Epidermal melanocyte (primary cell): Measurements from ENCODE around the gene GTF2IRD1.
"Not testable (repeated sequence)": the region's sequence is repeated elsewhere in the genome, so short reads cannot be mapped to it uniquely, and the experiment has no call there.

Source experiments
- DNase-seq: peaks from one replicate; pipeline ENCODE4 v3.0.0; 2011; ENCODE audit warnings: low spot score; ENCODE audit not compliant: insufficient read length

GTF2IRD1 gene

DNA sequence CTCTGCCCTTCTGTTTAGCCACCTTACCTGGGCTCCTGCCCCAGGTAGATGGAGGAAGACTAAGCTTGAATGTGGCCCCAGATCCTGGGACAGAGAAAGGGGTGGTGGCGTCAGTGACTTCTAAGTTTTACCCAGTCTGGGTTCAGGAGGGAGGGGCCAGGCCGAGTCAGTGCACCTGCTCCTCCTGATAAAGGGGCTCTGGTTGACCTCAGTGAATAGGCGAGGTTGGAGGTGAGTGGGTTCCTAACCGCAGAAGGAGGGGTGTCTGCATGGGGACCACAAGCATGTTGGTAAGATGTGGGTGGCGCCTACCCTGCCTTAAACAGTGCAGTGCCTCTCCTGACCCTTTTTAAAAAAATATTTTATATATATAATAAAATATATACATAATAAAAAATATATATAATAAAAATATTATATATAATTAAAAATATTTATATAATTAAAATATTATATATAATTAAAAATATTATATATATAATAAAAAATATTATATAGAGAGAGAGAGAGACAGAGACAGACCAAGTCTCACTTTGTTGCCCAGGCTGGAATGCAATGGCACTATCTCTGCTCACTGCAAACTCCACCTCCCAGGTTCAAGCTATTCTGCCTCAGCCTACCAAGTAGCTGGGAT, 106.5 kb downstream of the GTF2IRD1 start:
- no peak for DNase-seq

DNA sequence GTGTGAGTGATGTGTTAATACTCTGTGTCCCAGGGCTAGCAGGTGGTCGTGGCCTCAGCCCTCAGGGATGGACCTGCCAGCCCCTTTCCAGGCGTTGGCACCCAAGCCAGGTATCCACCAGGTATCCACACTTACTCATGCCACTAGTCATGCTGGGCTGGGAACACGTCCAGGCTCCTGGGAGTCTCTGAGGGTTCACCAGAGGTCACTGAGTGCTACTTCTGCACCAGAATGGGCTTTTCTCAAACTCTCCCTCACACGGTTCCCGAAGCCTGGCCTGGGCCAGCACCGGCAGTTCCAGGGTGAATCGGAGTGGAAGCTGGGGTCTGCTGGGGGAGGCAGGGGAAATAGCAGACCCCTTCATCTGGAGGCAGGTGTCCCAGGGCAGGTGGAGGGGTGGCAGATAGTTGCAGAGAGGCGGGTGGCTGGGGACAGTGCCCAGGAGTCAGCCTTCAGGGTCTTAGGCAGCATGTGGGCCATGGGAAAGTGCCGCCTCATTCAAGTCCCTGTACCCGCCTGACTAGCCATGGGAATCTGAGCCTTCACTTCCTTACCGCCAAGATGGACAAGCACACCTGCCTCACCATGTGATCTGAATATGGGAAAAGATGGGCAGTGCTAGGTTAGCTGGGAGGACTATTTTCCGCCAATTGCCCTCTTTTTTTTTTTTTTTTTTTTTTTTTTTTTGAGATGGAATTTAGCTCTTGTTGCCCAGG, 108.3 kb downstream of the GTF2IRD1 start:
- no peak for DNase-seq

DNA sequence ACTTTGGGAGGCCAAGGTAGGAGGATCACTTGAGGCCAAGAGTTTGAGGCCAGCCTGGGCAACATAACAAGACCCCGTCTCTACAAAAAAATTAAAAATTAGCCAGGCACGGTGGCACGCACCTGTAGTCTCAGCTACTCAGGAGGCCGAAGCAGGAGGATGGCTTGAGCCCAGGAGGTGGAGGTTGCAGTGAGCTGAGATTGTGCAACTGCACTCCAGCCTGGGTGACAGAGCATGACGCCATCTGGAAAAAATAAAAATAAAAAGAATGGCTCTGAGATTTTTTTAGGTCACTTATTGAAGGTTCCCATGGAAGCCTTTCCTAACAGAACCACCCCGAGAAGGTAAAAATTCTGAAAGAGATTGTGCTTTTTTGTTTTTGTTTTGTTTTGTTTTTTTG, 109.9 kb downstream of the GTF2IRD1 start:
- DNase-seq: not testable (repeated sequence)

DNA sequence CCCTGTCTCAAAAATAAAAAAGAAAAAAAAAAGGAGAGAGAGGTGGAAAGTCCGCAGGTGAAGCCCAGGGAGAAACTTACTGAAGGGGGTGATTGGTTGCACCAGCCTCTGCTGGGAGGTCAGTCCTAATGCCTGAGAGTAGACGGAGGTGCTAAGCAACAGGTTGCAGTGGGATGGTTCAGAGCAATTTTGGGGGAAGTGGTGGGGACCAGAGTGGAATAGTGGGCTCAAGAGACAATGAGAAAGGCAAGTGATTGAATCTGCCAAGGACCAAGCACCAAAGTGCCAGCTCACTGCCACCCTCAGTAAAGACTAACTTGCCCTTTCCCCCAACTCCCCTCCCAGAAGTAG, 113.6 kb downstream of the GTF2IRD1 start:
- DNase-seq: no peak

DNA sequence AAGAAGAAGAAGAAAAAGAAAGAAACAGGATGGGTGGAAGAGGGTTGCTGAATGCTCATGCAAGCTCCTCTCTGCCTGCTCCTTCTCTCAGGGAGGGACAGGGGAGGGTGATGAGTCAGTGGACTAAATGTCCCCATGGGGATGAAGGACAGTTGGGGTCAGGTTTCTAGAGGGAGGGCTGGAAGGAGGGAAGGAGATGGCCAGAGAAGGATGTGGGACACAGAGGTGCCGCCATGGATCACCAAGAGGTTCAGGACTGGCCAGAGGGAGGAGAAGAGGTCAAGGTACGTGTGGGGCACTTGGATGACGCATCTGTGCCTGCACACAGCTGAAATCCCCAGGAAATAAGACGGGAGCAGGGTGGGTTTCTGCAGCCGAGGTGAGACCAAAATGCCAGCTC, 115.0 kb downstream of the GTF2IRD1 start:
- DNase-seq: no peak

DNA sequence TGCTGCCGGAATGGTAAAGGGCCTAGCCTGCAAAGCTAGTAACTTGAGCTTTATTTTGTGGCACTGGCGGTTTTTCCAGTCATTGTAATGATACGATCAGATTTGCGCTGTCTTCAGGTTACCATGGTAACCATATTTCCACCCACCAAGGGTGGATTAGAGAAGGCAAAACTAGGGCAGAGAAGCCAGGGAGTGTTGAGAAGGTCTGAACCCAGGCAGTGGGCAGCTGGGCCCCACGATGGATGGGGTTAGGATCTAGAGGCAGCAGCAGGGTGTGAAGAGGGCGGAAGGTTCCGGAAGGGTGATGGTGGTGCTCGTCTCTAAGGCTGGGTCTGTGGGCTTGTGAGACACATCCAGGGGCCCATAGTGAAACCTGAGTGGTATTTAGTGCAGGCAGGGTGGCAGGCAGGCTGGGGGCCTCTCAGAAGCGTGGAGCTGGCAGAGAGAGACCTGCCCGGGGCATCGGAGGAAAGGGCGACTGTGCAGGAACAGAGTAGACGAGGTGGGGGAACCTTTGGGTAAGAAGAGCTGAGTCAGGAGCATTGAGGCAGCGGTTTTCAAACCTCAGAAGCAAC, 115.9 kb downstream of the GTF2IRD1 start:
- DNase-seq: no peak

DNA sequence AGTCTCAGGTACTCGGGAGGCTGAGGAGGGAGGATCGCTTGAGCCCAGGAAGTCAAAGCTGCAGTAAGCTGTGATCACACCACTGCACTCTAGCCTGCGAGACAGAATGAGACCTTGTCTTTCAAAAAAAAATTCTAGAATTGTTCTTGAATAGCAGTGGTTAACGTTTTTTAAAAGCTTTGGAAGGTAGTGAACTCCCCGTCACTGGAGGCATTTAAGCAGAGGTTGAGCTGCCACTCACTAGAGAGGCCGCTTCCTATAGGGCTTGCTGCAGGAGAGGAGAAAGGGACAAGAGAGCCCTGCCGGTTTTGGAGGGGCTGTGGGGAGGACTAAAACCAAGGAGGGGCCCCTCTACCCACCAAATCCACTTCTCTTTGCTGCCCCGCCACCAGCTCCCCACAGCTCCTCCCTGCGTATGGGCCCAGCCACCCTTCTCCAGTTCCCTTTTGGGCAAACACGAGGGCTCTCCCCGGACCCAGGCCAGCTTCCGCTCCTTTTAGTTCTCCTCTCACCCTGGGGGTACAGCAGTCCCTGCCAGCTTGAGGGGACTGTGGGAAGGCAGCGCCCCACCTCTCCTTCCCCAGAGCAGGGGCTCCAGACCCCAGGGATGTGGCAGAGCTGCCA, 116.9 kb downstream of the GTF2IRD1 start:
- DNase-seq: no peak

DNA sequence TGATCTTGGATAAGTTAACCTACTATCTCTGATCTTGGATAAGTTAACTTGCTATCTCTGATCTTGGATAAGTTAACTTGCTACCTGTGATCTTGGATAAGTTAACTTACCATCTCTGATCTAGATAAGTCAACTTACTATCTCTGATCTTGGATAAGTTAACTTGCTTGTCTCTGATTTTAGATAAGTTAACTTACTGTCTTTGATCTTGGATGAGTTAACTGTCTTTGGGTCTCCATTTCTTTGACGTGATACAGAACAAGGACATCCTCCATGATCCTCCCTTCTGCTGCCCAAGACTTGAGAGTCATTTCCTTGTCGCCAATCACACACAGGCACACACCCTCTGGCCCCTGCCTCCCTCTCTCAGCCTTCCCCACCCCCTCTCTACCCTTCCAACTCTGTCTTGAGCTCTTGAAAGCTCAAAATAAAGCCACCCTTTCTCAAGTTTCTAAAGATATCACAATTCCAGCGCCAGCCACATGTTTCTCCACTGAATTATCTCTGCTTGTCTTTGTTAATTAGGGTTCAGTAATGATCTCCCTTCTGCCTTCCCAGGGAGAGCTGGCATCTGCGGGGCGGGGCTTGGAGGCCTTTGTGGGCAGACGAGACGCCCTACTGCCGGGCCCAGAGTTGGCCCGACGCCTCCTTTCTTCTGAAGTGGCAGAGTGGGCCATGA, 118.7 kb downstream of the GTF2IRD1 start:
- DNase-seq: no peak

DNA sequence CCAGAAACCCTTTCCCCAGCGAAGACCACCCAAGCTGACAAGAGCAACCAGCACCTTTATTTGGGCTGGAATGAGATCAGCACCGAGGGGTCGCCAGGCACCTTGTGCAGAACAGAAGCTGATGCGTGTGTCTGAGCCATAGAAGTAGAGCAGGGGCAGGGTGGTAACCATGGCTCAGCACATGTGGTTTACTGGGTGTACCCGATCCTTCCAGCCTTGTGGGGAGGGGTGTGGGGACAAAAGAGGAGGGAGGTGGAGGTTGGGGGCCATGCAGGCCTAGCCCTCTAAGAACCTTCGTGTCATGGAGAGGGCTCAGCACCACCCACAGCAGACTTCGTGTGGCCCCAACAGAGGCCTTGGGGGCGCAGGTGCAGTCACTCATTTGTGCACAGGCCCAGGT, 119.8 kb downstream of the GTF2IRD1 start:
- DNase-seq: no peak

DNA sequence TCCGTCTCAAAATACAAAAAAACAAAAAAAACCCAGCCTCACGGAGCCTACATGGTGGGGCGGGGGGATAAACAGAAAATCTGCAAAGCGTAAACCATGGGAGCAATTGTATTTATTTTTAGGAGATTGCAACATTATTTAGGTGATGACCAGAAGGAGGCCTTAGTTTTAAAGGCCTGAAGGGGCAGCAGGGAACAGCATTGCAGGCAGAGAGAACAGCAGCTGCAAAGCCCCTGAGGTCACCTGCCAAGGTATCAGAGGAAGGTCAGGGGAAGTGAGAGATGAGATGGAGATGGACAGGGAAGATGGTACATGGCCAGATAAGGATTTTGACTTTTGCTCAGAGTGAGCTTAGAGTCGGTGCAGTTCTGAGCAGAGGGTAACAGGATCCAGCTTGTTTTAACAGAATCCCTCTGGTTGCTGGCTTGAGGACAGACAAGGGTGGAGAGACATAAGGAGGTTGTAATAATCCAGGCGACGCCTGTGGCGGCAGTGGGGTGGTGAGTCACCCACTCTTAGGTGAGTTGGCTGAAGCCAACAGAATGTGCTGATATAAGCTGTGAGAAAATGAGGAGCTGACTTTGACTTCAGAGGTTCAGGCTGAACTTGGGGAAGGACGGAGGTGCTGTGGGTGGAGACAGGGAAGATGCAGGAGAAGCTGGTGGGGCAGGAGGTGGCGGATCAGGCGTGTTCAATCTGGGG, 121.5 kb downstream of the GTF2IRD1 start:
- no peak for DNase-seq

DNA sequence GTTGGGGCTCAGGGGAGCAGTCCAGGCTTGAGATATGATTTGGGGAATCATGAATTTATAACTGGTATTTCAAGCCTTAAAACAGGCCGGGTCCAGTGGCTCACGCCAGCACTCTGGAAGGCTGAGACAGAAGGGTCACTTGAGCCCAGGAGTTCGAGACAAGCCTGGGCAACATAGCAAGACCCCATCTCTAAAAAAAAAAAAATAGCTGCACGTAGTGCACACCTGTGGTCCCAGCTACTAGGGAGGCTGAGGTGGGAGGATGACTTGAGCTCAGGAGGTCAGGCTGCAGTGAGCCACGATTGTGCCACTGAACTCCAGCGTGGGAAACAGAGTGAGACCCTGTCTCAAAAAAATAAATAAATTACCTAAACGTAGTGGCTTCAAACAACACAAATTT, 122.1 kb downstream of the GTF2IRD1 start:
- no peak for DNase-seq

DNA sequence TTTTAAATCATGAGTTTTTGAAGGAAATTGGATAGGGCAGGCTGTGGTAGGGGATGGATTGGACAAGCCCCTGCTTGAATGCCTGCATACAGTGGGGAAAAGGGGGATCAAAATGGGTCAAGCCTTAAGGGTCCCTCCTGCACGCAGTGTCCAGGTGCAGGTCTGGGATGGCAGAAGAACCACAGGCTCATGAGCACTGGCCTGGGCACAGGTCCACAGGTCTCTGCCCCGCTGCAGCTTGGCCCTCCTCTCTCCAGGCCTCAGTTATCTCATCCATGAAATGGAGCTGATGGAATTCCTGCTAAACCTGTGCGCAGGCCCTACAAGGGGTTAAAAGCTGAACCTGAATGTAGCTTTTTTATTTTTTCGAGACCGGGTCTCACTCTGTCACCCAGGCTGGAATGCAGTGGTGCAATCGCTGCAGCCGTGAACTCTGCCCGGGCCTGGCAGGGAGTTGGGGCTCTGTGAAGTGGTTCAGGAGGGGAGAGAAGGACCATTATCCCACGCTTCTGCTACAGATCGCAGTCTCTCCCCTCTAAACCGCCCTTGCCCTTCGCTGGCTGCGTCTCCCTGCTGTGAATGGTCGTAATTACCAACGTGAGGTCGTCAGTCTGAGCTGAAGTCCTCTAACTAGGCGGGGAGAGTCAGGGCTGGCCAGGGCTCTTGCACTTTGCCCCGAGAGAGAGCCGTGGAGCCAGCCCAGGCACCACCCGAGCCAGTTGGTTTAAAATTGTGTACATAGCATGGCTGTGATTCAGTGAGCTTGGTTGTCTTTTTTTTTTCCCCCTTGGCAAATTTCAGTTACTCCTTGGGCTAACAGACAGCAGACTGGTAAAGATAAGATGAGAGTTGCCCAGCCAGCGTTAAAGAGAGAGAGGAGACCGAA, 126.3 kb downstream of the GTF2IRD1 start:
- no peak for DNase-seq

DNA sequence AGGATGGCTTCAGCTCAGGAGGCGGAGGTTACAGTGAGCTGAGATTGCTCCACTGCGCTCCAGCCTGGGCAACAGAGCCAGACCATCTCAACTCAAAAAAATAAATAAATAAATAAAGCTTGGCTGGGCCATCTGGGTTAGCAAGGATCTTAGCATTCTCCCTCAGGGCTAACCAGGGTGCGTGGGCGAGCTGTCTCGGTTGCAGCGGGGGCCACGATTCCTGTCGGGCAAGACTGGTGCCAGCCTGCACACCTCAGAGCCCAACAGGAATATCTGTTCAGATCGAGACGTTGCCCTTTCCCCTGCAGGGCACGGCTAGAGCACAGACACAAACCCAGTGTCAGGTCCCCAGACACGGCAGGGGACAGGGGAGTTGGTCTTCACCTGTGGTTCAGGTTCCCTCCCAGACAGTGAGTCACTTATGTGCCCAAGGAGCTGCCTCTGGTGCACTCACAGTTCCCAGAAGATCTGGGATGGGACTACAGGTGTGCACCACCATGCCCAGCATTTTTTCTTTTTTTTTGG, 128.3 kb downstream of the GTF2IRD1 start:
- DNase-seq: no peak

DNA sequence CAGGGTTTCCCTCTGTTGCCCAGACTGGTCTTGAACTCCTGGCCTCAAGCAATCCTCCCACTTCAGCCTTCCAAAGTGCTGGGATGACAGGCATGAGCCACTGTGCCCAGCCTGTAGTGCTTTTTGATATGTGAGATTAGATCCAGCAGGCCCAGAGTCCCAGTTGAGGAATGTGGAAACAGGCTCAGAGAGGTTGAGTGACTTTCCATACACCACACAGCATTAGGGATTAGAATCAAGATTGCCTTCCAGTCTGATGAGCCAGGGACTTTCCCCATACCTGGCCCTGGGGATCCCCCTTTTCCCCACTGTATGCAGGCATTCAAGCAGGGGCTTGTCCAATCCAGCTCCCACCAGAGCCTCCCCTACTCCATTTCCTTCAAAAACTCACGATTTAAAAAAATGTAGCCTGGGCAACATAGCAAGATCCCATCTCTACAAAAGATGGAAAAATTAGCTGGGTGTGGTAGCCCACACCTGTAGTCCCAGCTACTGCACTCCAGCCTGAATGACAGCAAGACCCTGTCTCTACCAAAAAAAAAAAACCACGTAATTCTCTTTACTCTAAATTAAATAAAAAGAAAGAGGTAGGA, 128.8 kb downstream of the GTF2IRD1 start:
- DNase-seq: no peak

DNA sequence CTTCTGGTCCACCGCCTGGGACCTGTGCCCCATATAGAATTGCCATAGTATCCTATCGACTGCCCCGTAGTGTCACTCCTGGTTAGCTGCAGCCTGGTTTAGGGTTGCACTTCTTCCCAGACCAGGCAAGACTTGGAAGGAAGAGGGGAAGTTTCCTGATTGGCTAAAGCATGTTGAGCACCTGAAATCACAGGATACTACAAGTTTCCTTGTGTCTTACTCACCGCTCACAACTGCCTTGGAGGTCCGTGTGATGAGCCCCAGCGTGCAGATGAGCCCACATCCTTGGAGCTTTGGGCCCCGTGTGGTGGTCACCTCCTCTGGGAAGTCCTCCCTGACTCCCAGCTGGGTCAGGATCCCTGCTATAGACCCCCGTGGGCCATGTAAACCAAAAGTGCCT, 129.9 kb downstream of the GTF2IRD1 start:
- DNase-seq: no peak

DNA sequence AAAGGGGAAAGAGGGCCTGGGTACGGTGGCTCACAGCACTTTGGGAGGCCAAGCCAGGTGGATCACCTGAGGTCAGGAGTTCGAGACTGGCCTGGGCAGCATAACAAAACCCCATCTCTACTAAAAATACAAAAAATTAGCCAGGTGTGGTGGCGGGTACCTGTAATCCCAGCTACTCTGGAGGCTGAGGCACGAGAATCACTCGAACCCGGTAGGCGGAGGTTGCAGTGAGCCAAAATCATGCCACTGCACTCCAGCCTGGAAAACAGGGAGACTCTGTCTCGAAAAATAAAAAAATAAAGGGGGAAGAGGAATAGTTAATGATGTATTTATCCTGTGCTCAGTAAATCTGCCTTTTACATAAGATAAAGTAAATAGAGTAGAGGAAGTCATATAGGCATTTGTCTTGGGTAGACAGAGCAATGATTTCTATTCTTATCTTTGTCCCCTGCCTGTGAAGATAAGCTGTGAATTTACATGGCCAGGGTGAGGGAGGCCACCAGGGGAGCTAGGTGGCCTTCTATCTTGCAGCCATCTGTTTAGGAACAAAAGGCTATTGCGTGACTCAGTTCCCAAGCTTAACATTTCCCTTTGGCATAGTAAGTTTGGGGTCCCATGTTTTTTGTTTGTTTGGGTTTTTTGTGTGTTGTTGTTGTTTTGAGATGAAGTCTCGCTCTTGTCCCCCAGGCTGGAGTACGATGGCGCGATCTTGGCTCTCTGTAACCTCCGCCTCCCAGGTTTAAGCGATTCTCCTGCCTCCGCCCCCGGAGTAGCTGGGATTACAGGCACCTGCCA, 130.7 kb downstream of the GTF2IRD1 start:
- no peak for DNase-seq

DNA sequence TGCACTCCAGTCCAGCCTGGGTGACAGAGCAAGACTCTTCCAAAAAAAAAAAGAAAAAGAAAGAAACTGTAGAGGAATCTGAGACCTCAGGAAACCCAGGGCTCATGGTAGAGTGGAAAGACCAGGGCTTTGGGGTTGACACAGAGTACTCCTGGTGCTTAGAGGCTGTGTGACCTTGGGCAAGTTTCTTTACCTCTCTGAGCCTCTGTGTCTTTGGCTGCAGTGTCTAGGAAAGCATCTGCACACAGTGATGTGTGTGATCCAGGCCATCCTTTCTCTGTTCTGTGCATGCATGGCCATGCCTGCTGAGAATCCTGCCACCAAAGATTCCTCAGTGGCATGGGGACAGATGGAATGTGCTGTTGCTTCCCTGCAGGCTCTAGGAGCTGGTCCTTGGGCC, 132.1 kb downstream of the GTF2IRD1 start:
- no peak for DNase-seq

DNA sequence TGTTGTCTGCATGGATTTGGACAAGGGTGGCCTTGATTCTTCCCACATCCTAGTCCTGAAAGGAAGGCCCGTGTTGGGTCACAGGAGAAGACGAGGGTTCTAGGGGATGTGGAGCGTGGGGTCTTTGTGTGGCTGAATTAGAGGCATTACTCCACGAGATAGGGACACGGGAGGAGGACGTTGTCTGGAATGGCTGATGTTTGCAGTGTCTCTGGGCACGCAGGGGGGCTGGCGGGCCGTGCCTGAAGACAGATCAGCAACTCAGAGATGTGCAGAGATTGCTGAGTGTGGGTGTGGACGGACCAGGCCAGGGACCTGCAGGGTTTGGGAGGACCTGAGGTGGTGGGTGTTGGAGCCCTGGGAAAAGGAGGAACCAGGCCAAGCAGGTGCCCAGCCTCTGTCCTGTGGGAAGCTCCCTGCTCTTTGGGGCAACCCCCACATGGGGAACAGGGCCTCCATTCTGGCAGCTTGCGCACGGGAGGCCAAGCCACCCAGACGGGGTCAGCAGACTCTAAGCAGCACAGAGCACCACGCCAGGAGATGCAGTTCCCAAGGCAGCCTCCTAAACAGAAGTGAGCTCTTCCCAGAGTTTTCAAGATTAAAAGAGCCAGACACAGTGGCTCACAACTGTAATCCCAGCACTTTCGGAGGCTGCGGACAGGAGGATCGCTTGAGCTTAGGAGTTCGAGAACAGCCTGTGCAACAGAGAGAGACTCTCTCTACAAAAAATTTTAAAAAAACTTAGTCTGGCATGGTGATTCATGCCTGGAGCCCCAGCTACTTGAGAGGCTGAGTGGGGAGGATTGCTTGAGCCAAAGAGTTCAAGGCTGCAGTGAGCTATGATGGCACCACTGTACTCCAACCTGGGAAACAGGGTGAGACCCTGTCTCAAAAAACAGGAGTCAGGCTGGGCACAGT, 132.8 kb downstream of the GTF2IRD1 start:
- DNase-seq: no peak
